Prostate gland (tissue), 2 donors: ENCODE results near the gene USP34.

Experiments
- CTCF ChIP-seq, 4 experiments: fragments of 200-600 bp in 2 of 4; fragments of 450-650 bp in 2 of 4; sonication (generic) in 2 of 4; IDR thresholded peaks; 1 replicate in 3 of 4; 2 replicates in 1 of 4; pipeline ENCODE4 v1.5.1; 2016 to 2019; ENCODE audit warnings: antibody characterized with exemption in 4 of 4, mild to moderate bottlenecking in 2 of 4, moderate library complexity in 2 of 4
- POLR2A ChIP-seq: fragments of 450-650 bp; IDR thresholded peaks from one replicate; pipeline ENCODE4 v1.6.1; 2016; ENCODE audit warnings: antibody characterized with exemption, mild to moderate bottlenecking
- POLR2AphosphoS5 ChIP-seq: sonication (generic); formaldehyde crosslinking; IDR thresholded peaks from one replicate; pipeline ENCODE4 v1.6.1; 2017; ENCODE audit warnings: antibody characterized with exemption

GRCh38 chr2:61471905-61472805 lies 1.3 kb upstream of the USP34 start:
- TF ChIP-seq CTCF (IDR thresholded peaks at IDR 0.05) (no peak), POLR2AphosphoS5 (no peak), POLR2A (no peak)
